ENCODE measurements around the gene PDK2.
A peak's percentile ranks its signal among the peaks of the same experiment; 100 is the strongest.

Gene PDK2

DNA sequence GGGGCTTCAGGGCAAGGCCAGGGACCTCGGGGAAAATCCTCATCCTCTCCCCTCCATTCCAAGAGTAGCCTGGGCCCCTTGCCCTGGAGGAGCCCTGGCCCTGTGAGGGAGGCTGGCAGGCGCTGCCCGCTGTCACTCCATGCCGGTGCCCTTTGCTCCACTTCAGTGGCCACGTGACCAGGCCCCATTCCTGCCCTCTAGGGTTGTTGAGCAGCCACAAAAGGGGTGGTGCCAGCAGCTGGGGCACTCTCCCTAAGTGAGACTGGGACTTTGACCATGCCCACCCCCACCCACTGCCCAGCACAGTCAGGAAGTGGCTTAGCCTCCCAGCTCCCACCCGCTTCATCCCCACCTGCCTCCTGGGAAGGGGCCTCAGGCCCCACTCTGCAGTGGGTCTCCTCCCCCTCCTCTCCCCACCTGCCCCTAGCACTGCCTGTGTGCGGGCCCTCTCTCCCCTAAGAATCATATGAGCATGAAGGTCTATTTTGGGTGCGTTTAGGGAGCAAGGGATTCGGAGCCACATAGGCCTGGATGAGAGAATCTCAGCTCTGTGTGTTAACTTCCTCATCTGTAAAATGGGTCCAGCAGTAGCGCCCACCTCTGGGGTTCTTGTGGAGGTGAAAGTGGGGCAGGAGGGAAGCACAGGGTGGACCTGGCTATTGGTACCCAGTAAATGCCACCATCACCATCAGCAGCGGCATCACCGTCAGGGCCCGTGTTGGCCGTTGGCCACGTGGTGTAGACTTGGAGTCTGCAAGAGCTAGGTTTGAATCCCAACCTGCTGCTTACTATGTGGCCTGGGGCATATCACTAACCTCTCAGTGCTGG lies 7.2 kb downstream of the PDK2 start:
- DNase-seq = no peak

- no peak for DNase-seq
Observed at GRCh38 chr17:50103252-50103651, 8.1 kb downstream of the PDK2 start.

DNA sequence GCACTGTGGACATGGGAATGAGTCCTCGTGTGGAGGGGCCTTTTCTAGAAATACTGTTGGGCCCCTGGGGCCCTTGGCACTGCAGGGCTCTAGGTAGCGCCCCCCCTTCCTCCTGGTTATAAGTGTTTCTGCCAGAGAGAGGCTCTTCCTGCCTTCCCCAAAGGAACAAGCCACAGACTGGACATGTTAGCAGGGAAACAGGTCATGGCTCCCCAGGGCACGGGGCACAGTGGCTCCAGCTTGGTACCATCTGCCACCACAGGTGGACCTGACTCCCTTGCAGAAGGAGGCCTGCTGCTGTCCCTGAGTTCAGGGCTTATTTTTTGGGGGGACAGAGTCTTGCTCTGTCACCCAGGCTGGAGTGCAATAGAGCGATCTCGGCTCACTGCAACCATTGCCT lies 8.8 kb downstream of the PDK2 start:
- no peak for DNase-seq

- no peak for DNase-seq
Observed at GRCh38 chr17:50105811-50106210, 10.7 kb downstream of the PDK2 start.

GRCh38 chr17:50106393-50107131 lies 11.4 kb downstream of the PDK2 start:
- DNase-seq = no peak

GRCh38 chr17:50107790-50108414 lies 12.8 kb downstream of the PDK2 start:
- no peak for DNase-seq

- no peak for DNase-seq
Observed at GRCh38 chr17:50108556-50108955, 13.4 kb downstream of the PDK2 start.

DNA sequence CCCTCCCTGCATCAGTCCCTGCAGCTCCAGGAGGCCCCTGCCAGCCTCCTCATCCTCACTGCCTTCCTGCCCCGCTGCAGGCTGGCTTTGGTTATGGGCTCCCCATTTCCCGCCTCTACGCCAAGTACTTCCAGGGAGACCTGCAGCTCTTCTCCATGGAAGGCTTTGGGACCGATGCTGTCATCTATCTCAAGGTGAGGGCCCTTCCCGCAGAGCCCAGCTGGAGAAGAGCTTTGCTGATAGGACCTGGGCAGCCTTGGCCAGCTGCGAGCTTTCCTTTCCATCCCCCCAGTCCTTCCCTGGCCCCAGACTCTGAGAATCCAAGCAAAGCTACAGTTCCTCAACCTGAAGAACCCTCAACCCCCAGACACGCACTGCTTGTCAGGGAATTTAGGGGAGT lies 14.1 kb downstream of the PDK2 start:
- DNase-seq = no peak

- DNase-seq = no peak
Observed at GRCh38 chr17:50109785-50110184, 14.6 kb downstream of the PDK2 start.

DNA sequence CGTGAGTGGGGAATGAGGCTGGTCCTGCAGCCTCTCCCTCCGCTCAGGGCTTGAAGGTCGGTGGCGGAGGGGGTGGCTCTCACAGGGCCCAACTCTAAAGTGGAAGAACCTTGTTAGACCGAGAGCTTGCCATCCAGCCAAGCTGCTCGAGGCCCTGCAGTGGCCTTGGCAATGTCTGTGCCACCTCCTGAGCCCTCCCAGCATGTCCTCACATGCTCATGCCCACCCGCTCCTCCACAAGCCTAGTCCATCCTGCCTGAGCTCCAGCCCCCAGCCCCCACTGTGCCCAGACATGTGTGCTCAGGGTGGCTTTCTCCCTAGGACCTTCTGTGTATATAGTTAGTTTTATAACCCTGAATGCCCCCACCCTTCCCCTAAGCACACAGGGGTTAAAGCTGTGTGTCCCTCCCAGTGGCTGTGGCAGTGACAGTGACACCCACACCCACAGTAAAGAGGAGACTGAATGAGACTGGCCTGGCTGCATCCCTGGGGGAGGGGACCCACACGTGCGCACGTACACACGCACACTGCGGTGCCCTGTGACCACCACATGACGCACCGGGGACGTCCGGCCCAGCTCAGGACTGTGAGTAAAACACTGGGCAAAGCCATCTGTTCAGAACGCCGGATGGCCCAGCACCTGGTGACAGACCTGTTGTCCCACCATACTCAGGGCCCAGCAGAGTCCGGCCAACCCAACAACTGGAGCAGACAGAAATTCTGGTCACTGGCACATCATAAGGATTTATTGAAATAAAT lies 15.6 kb downstream of the PDK2 start:
- no peak for DNase-seq

- DNase-seq = no peak
Observed at GRCh38 chr17:50111673-50112655, 16.8 kb downstream of the PDK2 start.

DNA sequence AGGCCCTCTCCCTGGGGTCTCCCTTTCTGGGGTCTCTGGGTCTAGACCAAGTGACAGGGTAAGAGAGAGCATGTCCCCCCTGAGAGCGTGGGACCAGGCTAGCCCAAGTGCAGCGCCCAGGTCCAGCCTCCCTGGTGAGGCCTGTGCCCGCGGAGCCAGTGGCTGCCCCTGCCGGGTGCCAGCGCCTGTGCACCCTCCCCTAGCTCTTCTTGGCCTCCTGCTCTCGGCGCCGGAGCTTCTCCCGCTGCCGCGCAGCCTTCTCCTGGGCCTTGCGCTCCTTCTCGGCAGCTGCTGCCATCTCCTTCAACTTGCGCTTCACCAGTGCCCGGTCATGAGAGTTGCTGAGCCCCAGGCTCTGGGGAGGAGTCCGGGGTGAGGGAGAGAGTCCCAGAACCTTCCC lies 17.5 kb downstream of the PDK2 start:
- no peak for DNase-seq

DNA sequence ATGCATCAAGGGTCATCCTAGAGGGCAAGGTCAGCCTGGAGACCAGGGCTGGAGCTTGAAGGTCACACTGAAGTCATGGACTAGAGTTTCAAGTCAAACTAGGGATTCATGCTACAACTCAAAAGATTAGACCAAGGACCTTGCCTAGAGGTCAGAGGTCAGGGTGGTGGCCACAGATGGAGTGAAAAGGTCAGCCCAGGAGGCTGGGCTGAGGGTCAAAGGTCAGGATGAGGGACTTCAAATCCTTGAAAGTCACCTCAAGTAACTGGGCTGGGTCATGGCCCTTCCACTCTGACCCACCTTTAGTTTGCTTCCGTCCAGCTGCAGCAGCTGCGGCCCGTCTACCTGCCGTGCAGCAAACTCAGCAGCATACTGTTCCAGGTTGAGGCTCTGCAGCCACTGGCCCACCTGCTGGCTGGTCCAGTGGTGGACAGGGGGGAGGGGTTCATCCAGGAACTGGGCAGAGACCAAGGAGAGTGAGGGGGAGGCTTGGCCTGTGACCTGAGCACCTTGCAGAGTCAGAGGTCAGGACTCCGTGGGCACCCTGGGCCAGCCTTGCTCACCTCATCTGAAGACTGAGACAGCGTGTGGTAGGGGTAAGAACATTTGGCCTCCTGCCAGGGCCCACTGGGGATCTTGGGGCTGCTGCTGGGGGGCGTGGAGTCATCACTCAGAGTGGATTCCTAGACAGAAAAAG lies 18.6 kb downstream of the PDK2 start:
- DNase-seq = no peak

GRCh38 chr17:50114401-50114800 lies 19.2 kb downstream of the PDK2 start:
- DNase-seq = no peak

DNA sequence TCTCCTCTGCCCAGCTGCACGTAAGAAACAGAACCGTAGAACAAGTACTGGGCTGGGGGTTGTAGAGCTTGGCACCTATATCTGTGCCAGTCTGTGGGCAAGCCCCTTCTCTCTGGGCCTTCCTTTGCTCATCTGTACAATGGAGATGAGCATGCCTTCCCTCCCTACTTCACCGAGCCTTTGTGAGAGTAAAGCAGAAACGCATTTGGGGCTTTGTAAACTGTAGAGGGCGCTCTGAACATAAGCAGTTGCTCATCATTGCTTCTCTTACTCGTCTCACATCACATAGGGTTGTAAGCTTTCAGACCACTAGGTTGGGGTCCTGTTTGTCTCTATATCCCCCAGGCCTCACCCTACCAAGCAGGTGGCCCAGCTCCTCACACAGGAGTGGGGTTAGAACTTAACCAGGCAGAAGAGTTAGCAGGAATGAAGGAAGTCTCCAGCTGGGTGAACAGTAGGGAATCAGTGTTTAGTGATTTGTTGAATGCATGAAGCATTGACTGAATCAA lies 19.8 kb downstream of the PDK2 start:
- peak; percentile 17 for DNase-seq

DNA sequence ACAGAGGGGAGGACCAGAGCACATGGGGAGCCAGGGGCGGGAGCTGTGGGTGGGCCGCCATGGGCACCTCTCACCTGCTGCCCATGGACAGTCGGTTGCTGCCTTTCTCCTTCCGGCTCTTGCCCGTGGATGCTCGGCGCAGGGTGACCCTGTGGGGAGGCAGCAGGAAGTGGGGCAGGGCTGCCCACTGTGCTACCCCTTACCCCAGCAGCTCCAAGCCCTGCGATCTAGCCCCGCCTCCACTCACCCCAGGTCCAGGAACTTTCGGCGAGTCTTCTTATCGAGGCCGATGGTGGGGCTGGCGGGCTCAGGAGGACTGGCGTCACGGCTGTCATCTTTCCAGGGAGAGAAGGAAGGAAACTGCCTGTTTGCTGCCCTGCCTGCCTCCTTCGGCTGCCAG lies 20.6 kb downstream of the PDK2 start:
- DNase-seq = no peak

- peak; percentile 71 for DNase-seq
Observed at GRCh38 chr17:50117202-50118051, 22.3 kb downstream of the PDK2 start.

GRCh38 chr17:50118076-50118827 lies 23.1 kb downstream of the PDK2 start:
- DNase-seq = no peak

DNA sequence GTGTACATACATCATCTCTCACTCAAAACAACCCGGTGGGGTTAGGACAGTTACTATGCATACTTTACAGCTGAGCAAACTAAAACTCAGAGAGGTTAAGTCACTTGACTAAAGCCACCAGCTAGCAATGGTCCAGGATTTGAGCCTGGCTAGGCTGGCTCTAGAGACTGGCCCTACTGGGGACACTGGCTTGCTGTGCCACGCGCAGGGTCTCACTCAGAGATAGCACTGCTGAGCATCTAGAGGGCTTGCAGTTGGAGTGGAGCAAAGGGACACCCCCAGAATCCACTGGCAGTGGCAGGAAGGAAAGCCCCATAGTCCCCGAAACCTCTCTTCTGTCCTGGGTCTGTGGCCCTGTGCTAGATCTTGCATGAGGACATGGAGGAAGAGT lies 23.7 kb downstream of the PDK2 start:
- no peak for DNase-seq

All from activated naive CD4-positive, alpha-beta T cell treated with Interleukin-2 at 50 U/mL for 16 hours (primary cell).